Bronchial epithelial cell (primary cell): Measurements from ENCODE around the gene PARP8. TPM values are rescaled to one million over a fixed set of nuclear protein-coding genes. Genes with fewer than 3 reads are reported as not detected.

Experiments
- DNase-seq: peaks from one replicate; pipeline ENCODE4 v3.0.0-alpha.2; 2010; ENCODE audit warnings: low read depth
- FAIRE-seq: peaks from 2 replicates; lab custom pipeline; 2011; peaks lifted over from hg19 to GRCh38; lab: Jason Lieb, UNC
- H3K27me3 ChIP-seq: 2 replicates; pipeline ENCODE4 v1.5.1; 2011; ENCODE audit warnings: low read length; ENCODE audit not compliant: control insufficient read depth, insufficient read depth
- H3K36me3 ChIP-seq: 2 replicates; pipeline ENCODE4 v1.5.1; 2011; ENCODE audit warnings: low read length; ENCODE audit not compliant: control insufficient read depth, insufficient read depth
- H3K4me3 ChIP-seq: 2 replicates; pipeline ENCODE4 v1.5.1; 2011; ENCODE audit warnings: mild to moderate bottlenecking, low read depth, low read length, control low read depth
- CTCF ChIP-seq: IDR thresholded peaks from 2 replicates; pipeline ENCODE4 v1.5.1; 2011; ENCODE audit warnings: mild to moderate bottlenecking, moderate library complexity, low read length, control low read depth, inconsistent platforms; ENCODE audit not compliant: insufficient read depth, severe bottlenecking
- total RNA-seq: library from RNA; depleted of rRNA; stranded (reverse); fragments of >200 nt; gene quantifications from 2 replicates; pipeline ENCODE4 v1.2.1, GENCODE V29; 2014

The PARP8 gene
- total RNA-seq, 1 donor from 2014 or later = 14.5 TPM

GRCh38 chr5:50717651-50718050 lies 51.2 kb downstream of the PARP8 start:
- no peak for TF ChIP-seq CTCF
- Histone ChIP-seq H3K36me3 (no peaks in the 10 kb centered on the region), H3K4me3 (no peak overlapping the region), H3K27me3 (no peaks in the 10 kb centered on the region)
- peak; percentile 5 for DNase-seq
- FAIRE-seq = no peak

- no peak for TF ChIP-seq CTCF
- Histone ChIP-seq H3K36me3 (no peaks in the 10 kb centered on the region), H3K27me3 (no peaks in the 10 kb centered on the region), H3K4me3 (no peak overlapping the region)
- DNase-seq (no peak), FAIRE-seq (no peak)
Observed at GRCh38 chr5:50720061-50720710, 53.7 kb downstream of the PARP8 start.

GRCh38 chr5:50722223-50722622 lies 55.8 kb downstream of the PARP8 start:
- no peak for FAIRE-seq
- no peak overlapping the region for H3K4me3 ChIP-seq
- H3K36me3 ChIP-seq = no peaks in the 10 kb centered on the region
- H3K27me3 ChIP-seq = no peaks in the 10 kb centered on the region
- no peak for TF ChIP-seq CTCF
- DNase-seq = no peak

- no peak overlapping the region for H3K4me3 ChIP-seq
- no peak for DNase-seq
- H3K27me3 ChIP-seq = no peaks in the 10 kb centered on the region
- FAIRE-seq = no peak
- no peak for TF ChIP-seq CTCF
- no peaks in the 10 kb centered on the region for H3K36me3 ChIP-seq
Observed at GRCh38 chr5:50724262-50724661, 57.8 kb downstream of the PARP8 start.

- DNase-seq (no peak), FAIRE-seq (no peak)
- Histone ChIP-seq H3K36me3 (no peaks in the 10 kb centered on the region), H3K4me3 (no peak overlapping the region), H3K27me3 (no peaks in the 10 kb centered on the region)
- TF ChIP-seq CTCF = no peak
Observed at GRCh38 chr5:50725800-50726474, 59.5 kb downstream of the PARP8 start.
